ENCODE data around the gene GCH1. TPM values are rescaled to one million over a fixed set of nuclear protein-coding genes. Genes with fewer than 3 reads are reported as not detected.
"Not testable (repeated sequence)": the region's sequence is repeated elsewhere in the genome, so short reads cannot be mapped to it uniquely, and the experiment has no call there.

GCH1 gene
- total RNA-seq, 6 experiments from 2014 or later: 41.5 to 93.6 (median 58.1) TPM

- H3K4me3 ChIP-seq: no peak overlapping the region
These were observed 25.0 kb downstream of the GCH1 start for GRCh38 chr14:54877703-54878021.

GRCh38 chr14:54877015-54877702, 25.5 kb downstream of the GCH1 start:
- no peak for ATAC-seq
- H3K27ac ChIP-seq: no peak overlapping the region
- DNase-seq: no peak

More at GRCh38 chr14:54877703-54878021, 25.0 kb downstream of the GCH1 start:
- TF ChIP-seq CTCF (IDR thresholded peaks at IDR 0.05) (no peak), POLR2A (IDR thresholded peaks at IDR 0.05) (no peak)
- Histone ChIP-seq H3K27me3 (no peaks in the 10 kb centered on the region), H3K9me3 (no peaks in the 10 kb centered on the region), H3K4me1 (peaks cover 0 to 23% (median 6%) of the 10 kb centered on the region in 4 donors), H3K36me3 (no peaks in the 10 kb centered on the region), H3K27ac (no peak overlapping the region)
- WGBS (ENCODE audit: insufficient coverage, low coverage, low lambda C conversion rate, missing lambda C conversion rate): 86% methylated on average over 1 of the region's 3 CpGs
- ATAC-seq: no peak
- intact Hi-C loops (cut with DNase I): no loop called here
- no peak for DNase-seq

GRCh38 chr14:54875648-54876047, 27.0 kb downstream of the GCH1 start:
- H3K9me3 ChIP-seq; H3K27me3 ChIP-seq; H3K4me1 ChIP-seq; ATAC-seq; DNase-seq; H3K4me3 ChIP-seq; intact Hi-C loops (cut with DNase I); H3K36me3 ChIP-seq; H3K27ac ChIP-seq: not testable (repeated sequence)
- WGBS (ENCODE audit: insufficient coverage, low coverage, low lambda C conversion rate, missing lambda C conversion rate): 95% methylated on average over 2 of the region's 2 CpGs

More at GRCh38 chr14:54877015-54877702, 25.5 kb downstream of the GCH1 start:
- Histone ChIP-seq H3K27me3 (no peaks in the 10 kb centered on the region), H3K4me3 (no peak overlapping the region), H3K9me3 (no peaks in the 10 kb centered on the region), H3K36me3 (no peaks in the 10 kb centered on the region), H3K4me1 (peaks cover 0 to 18% (median 4%) of the 10 kb centered on the region in 4 donors)
- 69% methylated on average over 3 of the region's 5 CpGs for WGBS (ENCODE audit: insufficient coverage, low coverage, low lambda C conversion rate, missing lambda C conversion rate)
- intact Hi-C loops (cut with DNase I): no loop called here
- TF ChIP-seq POLR2A (IDR thresholded peaks at IDR 0.05) (no peak), CTCF (IDR thresholded peaks at IDR 0.05) (no peak)

GRCh38 chr14:54870154-54871090, 32.2 kb downstream of the GCH1 start:
- H3K4me1 ChIP-seq; ATAC-seq; intact Hi-C loops (cut with DNase I); H3K27me3 ChIP-seq; H3K27ac ChIP-seq; DNase-seq; H3K9me3 ChIP-seq; H3K36me3 ChIP-seq: not testable (repeated sequence)
- WGBS (ENCODE audit: insufficient coverage, low coverage, low lambda C conversion rate, missing lambda C conversion rate): 65% methylated on average over 8 of the region's 27 CpGs
- H3K4me3 ChIP-seq: peak overlapping the region; percentile 26 to 46 (median 37)

GRCh38 chr14:54867011-54867410, 35.6 kb downstream of the GCH1 start:
- Histone ChIP-seq H3K4me1 (peaks cover 0 to 1% (median 0%) of the 10 kb centered on the region in 4 donors), H3K4me3 (no peak overlapping the region), H3K27me3 (no peaks in the 10 kb centered on the region), H3K9me3 (no peaks in the 10 kb centered on the region), H3K27ac (no peak overlapping the region), H3K36me3 (peaks cover 0 to 7% (median 2%) of the 10 kb centered on the region in 4 donors)
- intact Hi-C loops (cut with DNase I): no loop called here
- DNase-seq (no peak), ATAC-seq (no peak)
- WGBS (ENCODE audit: insufficient coverage, low coverage, low lambda C conversion rate, missing lambda C conversion rate): 76% methylated on average over 3 of the region's 3 CpGs
- TF ChIP-seq CTCF (IDR thresholded peaks at IDR 0.05) (no peak), POLR2A (IDR thresholded peaks at IDR 0.05) (no peak)

All from right lobe of liver (tissue), 6 donors.